ENCODE data around the gene PRUNE2. TPM values are rescaled to one million over a fixed set of nuclear protein-coding genes. Genes with fewer than 3 reads are reported as not detected.
"Not testable (repeated sequence)": the region's sequence is repeated elsewhere in the genome, so short reads cannot be mapped to it uniquely, and the experiment has no call there.

The PRUNE2 gene
- total RNA-seq, 1 donor from 2014 or later: 8.7 TPM

- no peaks in the 10 kb centered on the region for H3K36me3 Mint-ChIP-seq (ENCODE audit: low read depth, unreplicated experiment)
- no peak overlapping the region for H3K4me3 Mint-ChIP-seq (ENCODE audit: unreplicated experiment)
- no peaks in the 10 kb centered on the region for H3K9me3 ChIP-seq (ENCODE audit: insufficient read depth, low read depth, low read length)
- H3K4me1 ChIP-seq (ENCODE audit: insufficient read depth, low read length): peaks cover 9% of the 10 kb centered on the region
- no peaks in the 10 kb centered on the region for H4K20me1 ChIP-seq (ENCODE audit: insufficient read depth, low read length)
- TF ChIP-seq EZH2 (IDR thresholded peaks at IDR 0.05; ENCODE audit: insufficient read depth, low read length) (no peak), CTCF (IDR thresholded peaks at IDR 0.05; ENCODE audit: insufficient read depth, low read depth, low read length) (no peak)
- peaks cover 9% of the 10 kb centered on the region for H3K27me3 Mint-ChIP-seq (ENCODE audit: low read depth, unreplicated experiment)
- H3K27me3 ChIP-seq (ENCODE audit: insufficient read depth, low read length): no peaks in the 10 kb centered on the region
- H3K4me3 ChIP-seq (ENCODE audit: insufficient read depth, low read depth, low read length): no peak overlapping the region
- no peaks in the 10 kb centered on the region for H3K79me2 ChIP-seq (ENCODE audit: insufficient read depth, low read length)
- FAIRE-seq (no peak), DNase-seq (ENCODE audit: low read depth) (no peak)
- no peak overlapping the region for H3K9ac ChIP-seq (ENCODE audit: low read length)
- H2AFZ ChIP-seq (ENCODE audit: low read depth, low read length): no peak overlapping the region
- H3K27ac ChIP-seq (ENCODE audit: low read depth, low read length): no peak overlapping the region
- no peak overlapping the region for H3K27ac Mint-ChIP-seq (ENCODE audit: unreplicated experiment)
- H3K36me3 ChIP-seq (ENCODE audit: insufficient read depth, low read length): no peaks in the 10 kb centered on the region
- no peaks in the 10 kb centered on the region for H3K9me3 Mint-ChIP-seq (ENCODE audit: unreplicated experiment)
- H3K4me1 Mint-ChIP-seq (ENCODE audit: low read depth, unreplicated experiment): peaks cover 17% of the 10 kb centered on the region
- H3K4me2 ChIP-seq (ENCODE audit: low read length): peak overlapping the region; percentile 24
Observed at GRCh38 chr9:76595645-76596044, 310.3 kb downstream of the PRUNE2 start.

DNA sequence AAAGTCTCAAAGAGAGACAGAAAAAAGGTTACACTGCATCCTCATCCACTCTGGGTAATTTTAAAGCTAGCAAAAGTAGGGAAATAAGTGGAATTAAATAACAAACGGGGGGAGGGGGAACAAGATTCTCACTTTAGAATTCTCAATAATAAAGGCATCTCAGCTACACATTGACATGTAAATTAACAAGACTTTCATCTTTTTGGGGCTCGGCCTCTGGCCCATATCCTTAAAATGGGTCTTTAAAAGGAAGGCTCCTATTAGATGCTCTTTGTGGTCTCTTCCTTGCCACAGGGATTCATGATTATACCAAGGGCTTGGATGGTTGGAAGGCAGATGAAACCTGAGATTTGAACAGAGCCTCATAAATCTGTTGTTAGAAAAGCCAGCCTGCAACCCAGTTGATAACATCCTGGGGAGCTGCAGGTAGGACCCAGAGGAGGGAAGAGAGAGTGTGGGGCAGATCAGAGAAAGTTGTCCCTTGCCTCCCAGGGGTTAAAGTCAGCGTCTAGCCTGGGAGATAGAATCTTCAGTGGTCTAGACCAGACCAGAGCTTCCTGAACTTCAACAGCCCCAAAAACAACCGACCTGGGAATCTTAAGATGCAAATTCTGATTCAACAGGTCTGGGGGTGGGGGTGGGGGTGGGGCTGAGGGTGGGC is 311.0 kb downstream of the PRUNE2 start:
- H3K4me1 Mint-ChIP-seq (ENCODE audit: low read depth, unreplicated experiment): peaks cover 17% of the 10 kb centered on the region
- Histone ChIP-seq H3K9me3 (ENCODE audit: insufficient read depth, low read depth, low read length) (no peaks in the 10 kb centered on the region), H3K9ac (ENCODE audit: low read length) (no peak overlapping the region), H4K20me1 (ENCODE audit: insufficient read depth, low read length) (no peaks in the 10 kb centered on the region), H3K36me3 (ENCODE audit: insufficient read depth, low read length) (no peaks in the 10 kb centered on the region), H3K4me2 (ENCODE audit: low read length) (no peak overlapping the region), H3K27ac (ENCODE audit: low read depth, low read length) (no peak overlapping the region), H3K4me3 (ENCODE audit: insufficient read depth, low read depth, low read length) (no peak overlapping the region), H3K79me2 (ENCODE audit: insufficient read depth, low read length) (no peaks in the 10 kb centered on the region), H2AFZ (ENCODE audit: low read depth, low read length) (no peak overlapping the region), H3K4me1 (ENCODE audit: insufficient read depth, low read length) (peaks cover 9% of the 10 kb centered on the region), H3K27me3 (ENCODE audit: insufficient read depth, low read length) (no peaks in the 10 kb centered on the region)
- no peak for TF ChIP-seq CTCF (IDR thresholded peaks at IDR 0.05; ENCODE audit: insufficient read depth, low read depth, low read length)
- TF ChIP-seq EZH2 (IDR thresholded peaks at IDR 0.05; ENCODE audit: insufficient read depth, low read length): no peak
- H3K27me3 Mint-ChIP-seq (ENCODE audit: low read depth, unreplicated experiment): peaks cover 10% of the 10 kb centered on the region
- H3K27ac Mint-ChIP-seq (ENCODE audit: unreplicated experiment): no peak overlapping the region
- no peaks in the 10 kb centered on the region for H3K36me3 Mint-ChIP-seq (ENCODE audit: low read depth, unreplicated experiment)
- no peaks in the 10 kb centered on the region for H3K9me3 Mint-ChIP-seq (ENCODE audit: unreplicated experiment)
- DNase-seq (ENCODE audit: low read depth) (no peak), FAIRE-seq (no peak)
- H3K4me3 Mint-ChIP-seq (ENCODE audit: unreplicated experiment): no peak overlapping the region

DNA sequence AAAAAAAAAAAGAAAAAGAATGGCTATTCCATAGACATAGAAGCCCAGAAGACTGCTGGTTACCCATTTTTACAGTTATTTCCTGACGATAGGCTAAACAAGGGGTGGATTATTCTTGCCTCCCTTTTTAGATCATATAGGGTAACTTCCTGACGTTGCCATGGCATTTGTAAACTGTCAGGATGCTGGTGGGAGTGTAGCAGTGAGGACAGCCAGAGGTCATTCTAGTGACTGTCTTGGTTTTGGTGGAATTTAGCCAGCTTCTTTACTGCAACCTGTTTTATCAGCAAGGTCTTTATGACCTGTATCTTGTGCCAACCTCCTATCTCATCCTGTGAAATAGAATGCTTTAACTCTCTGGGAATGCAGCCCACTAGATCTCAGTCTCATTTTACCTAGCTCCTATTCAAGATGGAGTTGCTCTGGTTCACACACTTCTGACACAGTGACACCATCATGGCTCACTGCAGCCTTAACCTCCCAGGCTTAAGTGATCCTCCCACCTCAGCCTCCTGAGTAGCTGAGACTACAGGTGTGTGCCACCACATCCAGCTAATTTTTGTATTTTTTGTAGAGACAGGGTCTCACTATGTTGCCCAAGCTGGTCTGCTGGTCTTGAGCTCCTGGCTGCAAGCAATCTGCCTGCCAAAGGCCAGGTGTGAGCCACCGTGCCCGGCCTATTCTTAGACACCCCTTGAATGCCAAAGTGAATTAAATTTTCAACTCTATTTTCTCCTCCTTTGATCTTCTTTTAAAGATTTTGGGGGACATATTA is 311.8 kb downstream of the PRUNE2 start:
- peaks cover 17% of the 10 kb centered on the region for H3K4me1 Mint-ChIP-seq (ENCODE audit: low read depth, unreplicated experiment)
- not testable (repeated sequence) for H3K4me3 ChIP-seq (ENCODE audit: insufficient read depth, low read depth, low read length); H3K9me3 ChIP-seq (ENCODE audit: insufficient read depth, low read depth, low read length); H3K36me3 Mint-ChIP-seq (ENCODE audit: low read depth, unreplicated experiment); H3K36me3 ChIP-seq (ENCODE audit: insufficient read depth, low read length); H3K79me2 ChIP-seq (ENCODE audit: insufficient read depth, low read length); H3K9me3 Mint-ChIP-seq (ENCODE audit: unreplicated experiment); H3K27me3 ChIP-seq (ENCODE audit: insufficient read depth, low read length); H2AFZ ChIP-seq (ENCODE audit: low read depth, low read length); H3K4me2 ChIP-seq (ENCODE audit: low read length); DNase-seq (ENCODE audit: low read depth); FAIRE-seq; H3K27ac ChIP-seq (ENCODE audit: low read depth, low read length); H3K9ac ChIP-seq (ENCODE audit: low read length); H3K27me3 Mint-ChIP-seq (ENCODE audit: low read depth, unreplicated experiment); H3K4me1 ChIP-seq (ENCODE audit: insufficient read depth, low read length); H4K20me1 ChIP-seq (ENCODE audit: insufficient read depth, low read length); H3K4me3 Mint-ChIP-seq (ENCODE audit: unreplicated experiment); H3K27ac Mint-ChIP-seq (ENCODE audit: unreplicated experiment)
